Gastroesophageal sphincter (tissue), 4 donors: ENCODE results near the gene NCOR2. TPM values are rescaled to one million over a fixed set of nuclear protein-coding genes. Genes with fewer than 3 reads are reported as not detected.
A peak's percentile ranks its signal among the peaks of the same experiment; 100 is the strongest.

Experiments
- ATAC-seq: fragments of 150-250 bp; one replicate; pipeline ENCODE4 v1.9.1; 2016; ENCODE audit warnings: mild to moderate bottlenecking, moderate library complexity
- H3K27ac ChIP-seq, 4 donors: fragments of 200-600 bp; sonication (generic) in 3 of 4; 1 replicate in 3 of 4; 2 replicates in 1 of 4; pipeline ENCODE4 v1.5.1; 2016 to 2019
- H3K27me3 ChIP-seq: fragments of 200-600 bp; sonication (generic); one replicate; pipeline ENCODE4 v1.5.1; 2019
- H3K36me3 ChIP-seq, 2 donors: fragments of 200-600 bp; sonication (generic); one replicate each; pipeline ENCODE4 v1.5.1; 2019; ENCODE audit warnings: control low read depth in 1 of 2
- H3K4me1 ChIP-seq, 3 donors: fragments of 200-600 bp; sonication (generic); 1 replicate in 2 of 3; 2 replicates in 1 of 3; pipeline ENCODE4 v1.5.1; 2016 to 2019; ENCODE audit warnings: control low read depth in 2 of 3
- H3K4me3 ChIP-seq, 2 donors: fragments of 200-600 bp; sonication (generic); one replicate each; pipeline ENCODE4 v1.5.1; 2019; ENCODE audit warnings: mild to moderate bottlenecking in 1 of 2, moderate library complexity in 1 of 2
- H3K9me3 ChIP-seq, 3 donors: fragments of 200-600 bp; sonication (generic); one replicate each; pipeline ENCODE4 v1.5.1; 2017 to 2019; ENCODE audit warnings: control low read depth in 2 of 3
- CTCF ChIP-seq, 4 experiments: fragments of 200-600 bp in 2 of 4; fragments of 450-650 bp in 2 of 4; sonication (generic) in 1 of 4; IDR thresholded peaks; one replicate each; pipeline ENCODE4 v1.5.1; 2017 to 2019; ENCODE audit warnings: antibody characterized with exemption in 4 of 4, mild to moderate bottlenecking in 2 of 4, moderate library complexity in 2 of 4
- EP300 ChIP-seq: sonication (generic); formaldehyde crosslinking; IDR thresholded peaks from one replicate; pipeline ENCODE4 v1.6.1; 2017; ENCODE audit warnings: antibody characterized with exemption, mild to moderate bottlenecking
- POLR2A ChIP-seq, 2 donors: fragments of 450-650 bp; IDR thresholded peaks; one replicate each; pipeline ENCODE4 v1.6.1; 2017; ENCODE audit warnings: antibody characterized with exemption in 2 of 2, mild to moderate bottlenecking in 2 of 2, moderate library complexity in 1 of 2
- POLR2AphosphoS5 ChIP-seq: sonication (generic); formaldehyde crosslinking; IDR thresholded peaks from one replicate; pipeline ENCODE4 v1.6.1; 2017; ENCODE audit warnings: antibody characterized with exemption
- WGBS, 2 donors: methylation state at CpG; one replicate each; pipeline ENCODE4 v1.1.5; 2018; ENCODE audit warnings: low coverage in 1 of 2; 5-methylcytosine and 5-hydroxymethylcytosine counted together
- total RNA-seq, 4 donors: library from RNA; depleted of rRNA; stranded (reverse); fragments of >200 nt; gene quantifications; one replicate each; pipeline ENCODE4 v1.1.0, GENCODE V29; 2016

Gene NCOR2
- total RNA-seq, 4 donors from 2014 or later: 67.2 to 148 (median 105) TPM

GRCh38 chr12:124556896-124557501, 10.4 kb downstream of the NCOR2 start:
- WGBS, 2 donors: 70 to 76% methylated on average over 12 to 13 of the region's 22 CpGs
- Histone ChIP-seq H3K27me3 (no peaks in the 10 kb centered on the region), H3K4me3 (no peak overlapping the region), H3K9me3 (no peaks in the 10 kb centered on the region), H3K36me3 (no peaks in the 10 kb centered on the region), H3K4me1 (peaks cover 0 to 98% (median 38%) of the 10 kb centered on the region in 3 donors), H3K27ac (peak overlapping the region in 3 of 4 donors; percentile 41 to 54 (median 44))
- no peak for ATAC-seq
- TF ChIP-seq POLR2AphosphoS5 (no peak), CTCF (IDR thresholded peaks at IDR 0.05) (peak in 2 of 4 experiments; percentile 27 to 39), POLR2A (IDR thresholded peaks at IDR 0.05) (no peak)

GRCh38 chr12:124556074-124556466, 11.3 kb downstream of the NCOR2 start:
- TF ChIP-seq POLR2AphosphoS5 (no peak), POLR2A (IDR thresholded peaks at IDR 0.05) (no peak), CTCF (IDR thresholded peaks at IDR 0.05) (no peak), EP300 (no peak)
- 90 to 100% methylated on average over 1 to 2 of the region's 9 CpGs for WGBS, 2 donors
- no peak for ATAC-seq
- Histone ChIP-seq H3K36me3 (no peaks in the 10 kb centered on the region), H3K4me3 (no peak overlapping the region), H3K27me3 (no peaks in the 10 kb centered on the region), H3K27ac (no peak overlapping the region), H3K9me3 (no peaks in the 10 kb centered on the region), H3K4me1 (peaks cover 0 to 98% (median 44%) of the 10 kb centered on the region in 3 donors)

- H3K27ac ChIP-seq: peak overlapping the region in 3 of 4 donors; percentile 29 to 79 (median 51)
- no peaks in the 10 kb centered on the region for H3K27me3 ChIP-seq
- H3K4me1 ChIP-seq: peaks cover 4 to 98% (median 49%) of the 10 kb centered on the region in 3 donors
- 51 to 90% methylated on average over 2 to 3 of the region's 28 CpGs for WGBS, 2 donors
- H3K36me3 ChIP-seq: no peaks in the 10 kb centered on the region
- H3K9me3 ChIP-seq: no peaks in the 10 kb centered on the region
- H3K4me3 ChIP-seq: no peak overlapping the region
- no peak for ATAC-seq
- no peak for TF ChIP-seq CTCF (IDR thresholded peaks at IDR 0.05)
- no peak for TF ChIP-seq POLR2AphosphoS5
- no peak for TF ChIP-seq POLR2A (IDR thresholded peaks at IDR 0.05)
- no peak for TF ChIP-seq EP300
Observed at GRCh38 chr12:124555168-124556073, 12.0 kb downstream of the NCOR2 start.

GRCh38 chr12:124554429-124555029, 12.9 kb downstream of the NCOR2 start:
- Histone ChIP-seq H3K27me3 (no peaks in the 10 kb centered on the region), H3K4me1 (peaks cover 4 to 98% (median 57%) of the 10 kb centered on the region in 3 donors), H3K9me3 (no peaks in the 10 kb centered on the region), H3K27ac (peak overlapping the region in 3 of 4 donors; percentile 29 to 79 (median 51)), H3K4me3 (no peak overlapping the region), H3K36me3 (no peaks in the 10 kb centered on the region)
- WGBS, 2 donors: 19 to 60% methylated on average over 1 to 5 of the region's 26 CpGs
- peak; percentile 37 for ATAC-seq
- no peak for TF ChIP-seq POLR2A (IDR thresholded peaks at IDR 0.05)
- no peak for TF ChIP-seq POLR2AphosphoS5
- TF ChIP-seq CTCF (IDR thresholded peaks at IDR 0.05): no peak
- TF ChIP-seq EP300: no peak
